Measurements from ENCODE around the gene DYRK2.
A peak's percentile ranks its signal among the peaks of the same experiment; 100 is the strongest.

DYRK2 gene

GRCh38 chr12:67648521-67649260 is at the start of gene DYRK2:
TSS of gene DYRK2 (plus strand) at chr12:67648745. CDS start at chr12:67649134, 389 bp downstream.
- DNase-seq = peak; percentile 62 to 79

DNA sequence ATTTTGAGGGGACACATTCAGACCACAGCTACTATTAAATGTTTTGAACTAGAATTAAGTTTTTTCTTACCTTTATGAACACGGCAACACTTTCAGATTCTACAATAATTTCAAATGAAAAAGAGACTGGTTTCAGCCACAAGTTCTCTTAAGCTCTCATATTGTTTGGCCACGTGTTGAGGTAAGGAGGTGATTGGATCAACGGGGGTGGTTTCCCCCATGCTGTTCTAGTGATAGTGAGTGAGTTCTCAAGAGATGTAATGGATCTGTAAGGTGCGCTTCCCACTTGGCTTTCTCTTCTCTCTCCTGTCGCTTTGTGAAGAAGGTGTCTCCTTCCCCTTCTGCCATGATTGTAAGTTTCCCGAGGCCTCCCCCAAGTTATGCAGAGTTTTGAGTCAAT is 48.9 kb upstream of the DYRK2 start:
- no peak for DNase-seq

- DNase-seq = no peak
These were observed 47.4 kb upstream of the DYRK2 start for GRCh38 chr12:67601126-67601525.

- no peak for DNase-seq
These were observed 39.2 kb upstream of the DYRK2 start for GRCh38 chr12:67609226-67609870.

DNA sequence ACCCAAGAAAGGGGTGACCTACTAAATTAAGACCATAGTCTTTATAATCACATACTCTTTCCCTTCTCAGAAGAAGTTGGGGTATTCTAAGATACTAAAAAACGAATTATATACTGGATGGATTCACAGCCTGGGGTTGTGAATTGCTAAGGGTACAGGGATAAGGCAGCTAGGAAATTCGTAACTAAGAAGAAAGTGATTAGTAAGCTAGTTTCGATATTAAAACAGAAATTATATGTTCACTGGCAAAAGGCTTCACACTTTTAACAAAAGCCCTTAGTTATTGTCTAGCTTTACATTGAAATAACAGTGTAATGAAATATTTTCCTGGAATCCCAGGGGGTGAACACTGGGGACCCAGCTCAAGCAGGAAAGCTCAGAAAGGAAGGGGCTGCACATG is 35.5 kb upstream of the DYRK2 start:
- DNase-seq = no peak

DNA sequence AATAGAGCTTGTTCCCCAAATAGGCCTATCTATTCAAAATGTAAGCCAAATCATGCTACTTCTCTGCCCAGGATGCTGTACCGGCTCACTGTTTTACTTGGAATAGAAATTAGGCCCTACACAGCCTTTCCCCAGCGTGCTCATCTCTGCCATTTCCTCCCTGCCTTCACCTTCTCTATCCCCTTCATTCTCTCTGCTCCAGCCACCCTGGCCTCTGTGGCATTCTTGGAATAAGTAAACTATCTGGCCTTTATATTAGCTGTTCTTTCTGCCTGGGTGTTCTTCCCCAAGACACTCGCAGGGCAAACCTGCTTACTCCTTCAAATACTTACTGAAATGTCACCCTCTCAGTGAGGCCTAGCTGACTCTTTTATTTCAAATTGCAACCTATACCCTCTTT is 30.9 kb upstream of the DYRK2 start:
- DNase-seq = no peak

GRCh38 chr12:67618303-67618702 is 30.2 kb upstream of the DYRK2 start:
- no peak for DNase-seq

DNA sequence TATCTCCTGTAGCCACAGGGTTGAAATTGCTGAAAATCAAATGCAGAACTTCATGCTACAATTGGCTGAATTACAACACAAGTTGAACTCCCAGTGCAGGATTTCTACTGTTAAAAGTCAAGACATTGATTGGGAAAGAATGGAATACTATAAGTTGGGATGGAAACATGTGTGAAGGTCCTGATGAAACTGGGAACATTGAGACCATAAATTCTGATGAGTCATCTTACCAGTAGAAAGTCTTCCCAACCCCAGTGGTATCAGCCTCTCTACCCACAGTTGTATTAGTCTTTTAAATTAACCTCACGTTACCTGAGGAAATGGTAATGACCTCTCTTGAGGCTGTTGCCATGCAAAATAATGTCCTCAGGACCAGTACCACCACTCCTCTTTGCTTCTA is 27.4 kb upstream of the DYRK2 start:
- no peak for DNase-seq

GRCh38 chr12:67621926-67622325 is 26.6 kb upstream of the DYRK2 start:
- DNase-seq = no peak

GRCh38 chr12:67623259-67623658 is 25.3 kb upstream of the DYRK2 start:
- no peak for DNase-seq

DNA sequence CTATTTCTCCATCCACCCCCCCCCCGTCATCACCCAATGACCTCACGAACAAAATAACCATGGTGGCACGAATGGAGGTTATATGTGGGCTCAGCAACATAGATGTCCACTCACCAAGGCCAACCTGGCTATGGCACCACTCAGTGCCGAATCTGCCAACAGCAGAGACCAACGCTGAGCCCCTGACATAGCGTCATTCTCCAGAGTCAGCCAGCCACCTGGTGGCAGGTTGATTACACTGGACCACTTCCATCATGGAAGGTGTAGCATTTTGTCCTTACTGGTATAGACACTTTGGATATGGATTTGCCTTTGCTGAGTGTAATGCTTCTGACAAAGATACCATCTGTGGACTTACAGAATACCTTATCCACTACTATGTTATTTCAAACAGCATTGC is 24.2 kb upstream of the DYRK2 start:
- no peak for DNase-seq

GRCh38 chr12:67625004-67625403 is 23.5 kb upstream of the DYRK2 start:
- DNase-seq = no peak

GRCh38 chr12:67626156-67626555 is 22.4 kb upstream of the DYRK2 start:
- no peak for DNase-seq

- no peak for DNase-seq
These were observed 18.0 kb upstream of the DYRK2 start for GRCh38 chr12:67630373-67631088.

DNA sequence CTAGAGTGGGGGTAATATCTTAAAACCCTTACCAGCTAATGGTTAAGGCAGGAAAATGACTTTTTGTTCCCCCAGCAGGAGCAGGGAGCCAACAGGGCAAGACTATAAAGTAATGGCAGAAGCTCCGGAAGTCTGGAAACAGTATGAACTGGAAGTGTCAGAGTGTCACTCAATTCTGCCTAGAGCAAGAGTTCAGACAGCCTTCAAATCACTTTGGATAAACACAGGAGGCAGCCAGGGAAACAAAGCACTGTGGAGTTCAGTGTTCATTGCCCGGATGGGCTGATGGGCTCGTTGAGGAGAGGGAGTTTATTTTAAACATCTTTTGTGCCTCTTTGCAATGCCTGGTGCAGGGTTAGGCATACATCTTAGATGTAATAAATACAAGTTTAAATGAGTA is 16.5 kb upstream of the DYRK2 start:
- no peak for DNase-seq

- no peak for DNase-seq
These were observed 15.4 kb upstream of the DYRK2 start for GRCh38 chr12:67633024-67633610.

DNA sequence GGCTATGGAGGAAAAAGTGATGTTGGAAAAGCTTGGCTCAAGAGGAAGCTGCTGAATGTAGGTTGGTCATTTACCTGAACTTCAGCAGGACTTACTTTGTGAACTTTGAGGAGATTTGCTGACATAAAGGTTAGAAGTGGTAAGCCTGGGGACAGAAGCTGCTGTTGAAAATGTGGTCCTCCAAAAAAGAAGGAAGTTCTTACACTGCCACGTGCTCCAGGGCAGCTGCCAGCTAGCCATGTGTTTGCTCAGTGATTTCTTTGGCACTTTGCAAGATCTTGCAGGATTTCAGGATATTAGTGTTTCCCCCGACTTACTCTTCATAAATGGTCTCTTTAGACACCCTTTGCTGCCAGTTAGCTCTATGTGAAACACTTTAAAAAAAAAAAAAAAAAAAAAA is 14.8 kb upstream of the DYRK2 start:
- DNase-seq = no peak

DNA sequence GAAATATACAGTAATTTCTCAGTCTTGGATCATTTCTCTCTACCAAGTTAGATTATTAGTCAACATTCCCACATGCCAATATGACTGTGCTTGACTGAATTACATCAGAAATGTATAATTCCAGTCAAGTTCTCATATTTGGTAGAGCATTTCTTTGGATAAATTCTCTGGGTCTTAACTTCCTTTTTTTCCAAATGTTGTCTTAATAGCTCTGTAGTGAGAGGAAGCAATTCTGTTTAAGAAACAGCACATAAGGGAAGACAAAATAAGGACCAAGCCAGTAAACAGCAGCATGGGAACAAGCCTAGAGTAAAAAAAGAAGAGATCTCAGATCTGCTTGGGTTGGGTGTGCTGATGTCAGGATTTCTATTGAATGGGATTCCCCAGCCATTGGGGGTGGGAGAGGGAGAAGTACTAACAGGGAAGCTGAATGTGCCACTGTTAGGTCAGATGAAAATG is 14.2 kb upstream of the DYRK2 start:
- no peak for DNase-seq

- DNase-seq = no peak
These were observed 10.8 kb upstream of the DYRK2 start for GRCh38 chr12:67637718-67638117.

DNA sequence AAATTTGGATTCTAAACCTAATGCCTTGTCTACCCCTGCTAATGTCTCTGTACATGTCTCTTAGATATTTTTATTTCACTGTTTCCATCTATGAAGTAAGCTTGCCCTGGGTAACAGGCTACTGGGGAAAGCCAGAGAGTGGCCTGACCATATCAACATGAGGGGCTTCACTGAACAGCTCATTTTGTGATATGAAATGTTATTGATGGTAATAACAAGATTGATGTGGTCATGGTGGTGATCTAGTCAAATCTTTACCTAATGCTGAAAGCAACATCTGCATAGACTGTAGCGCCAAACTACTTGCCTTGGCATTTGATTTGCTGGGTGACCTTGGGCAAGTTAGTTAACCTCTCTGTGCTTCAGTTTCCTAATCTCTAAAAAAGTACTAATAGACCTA is 9.9 kb upstream of the DYRK2 start:
- no peak for DNase-seq

DNA sequence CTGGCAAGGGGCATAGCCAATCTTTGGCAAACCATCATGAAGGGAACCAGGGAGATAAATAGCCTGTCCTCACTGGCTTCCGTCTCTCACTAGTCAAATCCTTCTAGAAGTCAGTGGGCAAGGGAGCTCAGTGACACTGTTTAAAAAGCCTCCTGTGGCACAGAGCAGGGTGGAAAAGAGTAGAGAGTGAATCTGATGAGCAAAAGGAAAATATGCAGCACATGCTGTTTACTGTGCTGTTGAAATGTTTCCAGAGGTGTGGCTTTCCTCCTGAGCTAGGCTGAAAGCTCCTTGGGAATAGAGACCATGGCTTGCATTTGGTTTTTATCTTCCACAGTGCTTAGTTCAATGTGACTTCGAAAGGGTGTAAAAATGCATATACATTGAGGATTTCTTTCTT is 7.7 kb upstream of the DYRK2 start:
- DNase-seq = no peak

GRCh38 chr12:67645126-67645525 is 3.4 kb upstream of the DYRK2 start:
- DNase-seq = no peak

GRCh38 chr12:67645601-67646000 is 2.9 kb upstream of the DYRK2 start:
- no peak for DNase-seq

- no peak for DNase-seq
These were observed 1.8 kb upstream of the DYRK2 start for GRCh38 chr12:67646775-67647174.

Data from NCI-H187 (cell line).